Measurements from ENCODE around the gene MYL5.

Gene MYL5

DNA sequence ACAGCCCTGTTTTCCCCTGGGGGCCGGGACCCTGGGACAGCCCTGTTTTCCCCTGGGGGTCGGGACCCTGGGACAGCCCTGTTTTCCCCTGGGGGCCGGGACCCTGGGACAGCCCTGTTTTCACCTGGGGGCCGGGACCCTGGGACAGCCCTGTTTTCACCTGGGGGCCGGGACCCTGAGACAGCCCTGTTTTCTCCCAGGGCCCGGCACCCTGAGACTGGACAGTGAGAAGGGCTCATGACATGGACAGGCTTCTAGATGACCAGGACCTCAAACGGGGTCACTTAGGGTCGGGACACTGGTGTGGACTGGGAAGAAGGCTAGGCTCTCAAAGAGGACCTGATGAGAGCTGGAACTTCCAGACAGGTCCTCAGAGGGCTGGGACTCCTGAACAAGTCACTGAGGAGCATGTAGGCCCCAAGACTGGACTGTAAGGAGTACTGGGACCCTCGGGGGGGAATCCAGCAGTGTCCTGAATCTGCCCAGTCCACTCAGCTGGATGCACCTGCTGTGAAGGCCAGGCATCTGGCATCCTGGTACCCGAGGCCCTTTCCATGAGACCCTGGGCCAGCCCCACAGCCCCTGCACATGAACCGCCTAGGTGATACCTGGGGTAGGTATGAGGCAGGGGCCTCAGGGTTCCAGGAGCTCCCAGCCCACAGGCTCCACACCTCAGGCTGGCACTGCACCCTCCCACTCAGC, 33.7 kb downstream of the MYL5 start:
- DNase-seq (ENCODE audit: low read depth), result no peak

DNA sequence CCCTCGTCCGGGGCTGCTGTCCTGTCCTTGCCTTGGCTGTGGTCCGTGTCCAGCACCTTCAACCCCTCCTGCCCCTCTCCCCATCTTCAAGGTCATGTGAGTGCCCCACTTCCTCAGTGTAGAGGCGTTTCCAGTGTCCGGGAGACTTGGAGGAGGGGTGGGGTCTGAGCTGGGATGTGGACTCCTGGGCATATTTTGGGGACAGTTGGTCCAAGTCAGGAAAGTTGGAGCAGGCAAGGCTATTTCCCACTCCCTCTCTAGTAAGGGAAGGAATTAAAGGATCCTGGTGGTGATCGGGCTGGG, 34.2 kb downstream of the MYL5 start:
- no peak for DNase-seq (ENCODE audit: low read depth)

- DNase-seq (ENCODE audit: low read depth), result no peak
Measured at GRCh38 chr4:709348-709747, 35.0 kb downstream of the MYL5 start.

DNA sequence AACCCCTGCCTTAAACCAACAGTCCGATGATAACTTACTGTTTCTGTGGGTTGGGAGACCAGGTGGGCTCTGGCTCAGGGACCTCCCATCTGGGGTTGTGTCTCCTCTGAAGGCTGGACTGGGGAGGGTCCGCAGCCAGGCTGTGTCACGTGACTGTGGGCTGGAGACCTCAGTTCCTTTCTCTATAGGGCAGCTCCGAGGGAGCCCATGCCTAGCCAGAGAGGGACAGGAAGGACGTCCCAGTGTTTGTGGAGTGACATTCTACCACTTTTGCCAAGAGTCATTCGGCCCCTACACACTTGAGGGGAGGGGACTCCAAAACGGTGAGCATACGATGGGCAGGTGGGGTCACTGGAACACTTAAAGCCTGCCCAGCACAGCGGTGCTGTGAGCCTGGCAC, 35.8 kb downstream of the MYL5 start:
- DNase-seq (ENCODE audit: low read depth), result no peak

GRCh38 chr4:710916-711315, 36.6 kb downstream of the MYL5 start:
- DNase-seq (ENCODE audit: low read depth), result no peak

DNA sequence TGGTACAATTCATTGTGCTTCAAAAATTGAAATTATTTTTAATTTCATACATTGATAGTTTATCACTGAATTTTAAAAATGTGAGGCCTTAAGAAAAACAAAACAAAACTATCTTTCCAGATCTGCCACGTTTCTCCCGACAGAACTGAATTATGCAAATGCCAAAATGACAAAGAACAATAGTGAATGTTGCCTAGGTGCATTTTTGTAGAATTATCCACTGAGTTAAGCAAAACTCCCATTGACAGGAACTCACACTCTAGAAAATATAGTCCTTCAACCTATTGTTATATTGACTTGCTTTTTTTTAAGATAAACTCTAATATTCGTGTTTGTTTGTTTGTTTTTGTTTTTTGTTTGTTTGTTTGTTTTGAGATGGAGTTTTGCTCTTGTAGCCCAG, 37.8 kb downstream of the MYL5 start:
- no peak for DNase-seq (ENCODE audit: low read depth)

- no peak for DNase-seq (ENCODE audit: low read depth)
Measured at GRCh38 chr4:712916-713632, 38.7 kb downstream of the MYL5 start.

DNA sequence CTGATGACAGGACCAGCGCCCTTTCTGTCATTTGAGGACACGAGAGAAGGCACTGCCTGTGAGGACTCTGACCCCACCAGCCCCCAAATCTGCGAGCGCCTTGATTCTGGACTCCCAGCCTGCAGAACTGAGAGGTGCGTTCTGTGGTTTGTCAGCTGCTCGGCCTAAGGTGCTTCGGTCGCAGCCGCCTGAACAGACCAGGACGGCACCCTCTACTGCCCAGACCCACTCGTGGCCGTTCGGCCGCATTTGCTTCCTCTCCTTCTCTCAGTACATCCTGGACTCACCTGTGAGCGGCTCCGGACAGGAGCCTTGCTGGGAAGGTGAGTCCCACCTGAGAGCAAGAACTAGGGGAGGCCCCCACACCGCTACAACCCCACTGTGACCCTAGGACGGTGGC, 39.7 kb downstream of the MYL5 start:
- no peak for DNase-seq (ENCODE audit: low read depth)

DNA sequence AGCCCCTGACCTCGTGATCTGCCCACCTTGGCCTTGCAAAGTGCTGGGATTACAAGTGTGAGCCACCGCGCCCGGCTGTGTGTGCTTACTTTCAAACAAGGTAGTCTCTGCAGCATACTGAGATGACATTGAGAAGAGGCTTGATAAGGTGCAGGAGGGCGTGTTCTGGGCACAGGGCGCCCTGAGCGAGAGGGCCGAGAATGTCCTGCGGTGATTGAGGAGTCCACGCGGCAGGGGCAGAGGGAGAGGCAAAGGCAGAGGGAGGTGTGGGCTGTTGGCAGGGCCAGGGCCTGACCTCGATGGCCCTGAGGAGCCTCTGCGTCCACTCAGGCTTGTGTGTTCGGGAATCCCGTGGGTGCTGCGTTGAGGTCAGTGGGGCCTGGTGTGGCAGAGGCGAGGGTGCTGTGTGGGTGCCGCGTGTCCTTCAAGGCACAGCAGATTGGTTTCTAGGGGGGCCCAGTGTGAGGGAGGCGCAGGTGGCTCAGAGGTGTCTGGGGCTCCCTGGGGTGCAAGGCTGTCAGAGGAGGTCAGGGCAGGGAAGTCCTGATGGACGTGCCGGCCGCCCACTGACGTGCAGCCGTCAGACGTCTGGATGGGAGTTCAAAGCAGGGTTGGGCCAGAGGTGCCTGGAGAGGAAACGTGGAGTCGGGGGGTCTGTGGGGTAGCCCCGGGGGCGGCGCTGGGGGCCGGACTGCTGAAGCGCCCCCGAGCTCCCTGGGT, 43.4 kb downstream of the MYL5 start:
- DNase-seq (ENCODE audit: low read depth), result no peak

GRCh38 chr4:718460-718859, 44.1 kb downstream of the MYL5 start:
- no peak for DNase-seq (ENCODE audit: low read depth)

GRCh38 chr4:720111-720860, 45.9 kb downstream of the MYL5 start:
- DNase-seq (ENCODE audit: low read depth), result no peak

DNA sequence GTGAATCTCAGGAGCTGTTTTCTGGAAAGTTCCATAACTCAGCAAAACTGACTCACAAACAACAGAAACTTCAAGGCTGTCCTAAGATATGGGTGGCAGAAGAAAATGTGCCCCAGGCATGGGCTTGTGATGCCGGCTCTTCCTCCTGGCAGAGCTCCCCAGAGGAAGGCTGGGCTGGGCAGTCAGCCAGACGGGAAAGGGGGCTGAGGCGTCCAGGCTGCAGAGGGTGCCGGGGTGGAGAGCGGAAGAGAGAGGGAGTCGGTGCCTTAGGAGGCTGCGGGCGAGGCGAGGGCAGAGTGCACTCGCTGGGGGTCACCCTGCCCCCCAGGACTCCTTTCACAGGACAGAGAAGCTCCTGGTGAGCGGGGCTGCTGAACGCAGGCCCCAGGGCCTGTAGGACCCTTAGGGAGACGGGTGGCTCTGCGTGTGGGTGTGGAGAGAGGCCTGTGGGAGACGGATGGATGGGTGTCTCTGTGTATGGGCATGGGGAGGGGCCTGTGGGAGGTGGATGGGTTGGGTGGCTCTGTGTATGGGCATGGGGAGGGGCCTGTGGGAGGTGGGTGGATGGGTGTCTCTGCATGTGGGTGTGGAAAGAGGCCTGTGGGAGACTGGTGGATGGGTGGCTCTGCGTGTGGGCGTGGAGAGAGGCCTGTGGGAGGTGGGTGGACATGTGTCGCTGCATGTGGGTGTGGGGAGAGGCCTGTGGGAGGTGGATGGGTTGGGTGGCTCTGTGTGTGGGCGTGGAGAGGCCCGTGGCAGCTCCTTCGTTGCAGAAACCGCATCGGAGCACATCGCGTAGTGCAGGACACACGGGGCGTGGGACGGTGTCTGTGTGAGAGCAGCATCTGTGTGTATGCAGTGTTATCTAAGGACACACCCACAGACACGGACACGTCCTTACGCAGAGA, 47.2 kb downstream of the MYL5 start:
- no peak for DNase-seq (ENCODE audit: low read depth)

DNA sequence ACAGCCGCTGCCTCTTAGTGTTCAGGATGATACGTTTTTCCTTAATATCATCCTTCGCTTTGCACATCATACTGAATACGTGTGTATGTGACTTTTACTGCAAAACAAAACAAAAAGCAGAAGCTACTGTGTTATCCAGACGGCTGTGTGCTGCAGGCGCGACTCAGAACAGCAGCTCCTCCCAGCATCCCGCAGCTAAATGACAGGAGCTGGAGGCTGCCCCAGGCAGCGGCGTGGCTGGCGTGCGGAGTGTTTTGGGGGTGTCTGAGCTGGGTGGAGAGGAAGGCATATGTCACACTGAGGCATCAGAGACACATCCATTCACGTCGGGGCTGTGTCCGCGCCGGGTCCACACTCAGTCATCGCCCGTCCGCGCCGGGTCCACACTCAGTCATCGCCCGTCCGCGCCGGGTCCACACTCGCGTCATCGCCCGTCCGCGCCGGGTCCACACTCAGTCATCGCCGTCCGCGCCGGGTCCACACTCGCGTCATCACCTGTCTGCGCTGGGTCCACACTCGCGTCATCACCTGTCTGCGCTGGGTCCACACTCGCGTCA, 47.9 kb downstream of the MYL5 start:
- no peak for DNase-seq (ENCODE audit: low read depth)

- DNase-seq (ENCODE audit: low read depth), result no peak
Measured at GRCh38 chr4:722851-723360, 48.6 kb downstream of the MYL5 start.

DNA sequence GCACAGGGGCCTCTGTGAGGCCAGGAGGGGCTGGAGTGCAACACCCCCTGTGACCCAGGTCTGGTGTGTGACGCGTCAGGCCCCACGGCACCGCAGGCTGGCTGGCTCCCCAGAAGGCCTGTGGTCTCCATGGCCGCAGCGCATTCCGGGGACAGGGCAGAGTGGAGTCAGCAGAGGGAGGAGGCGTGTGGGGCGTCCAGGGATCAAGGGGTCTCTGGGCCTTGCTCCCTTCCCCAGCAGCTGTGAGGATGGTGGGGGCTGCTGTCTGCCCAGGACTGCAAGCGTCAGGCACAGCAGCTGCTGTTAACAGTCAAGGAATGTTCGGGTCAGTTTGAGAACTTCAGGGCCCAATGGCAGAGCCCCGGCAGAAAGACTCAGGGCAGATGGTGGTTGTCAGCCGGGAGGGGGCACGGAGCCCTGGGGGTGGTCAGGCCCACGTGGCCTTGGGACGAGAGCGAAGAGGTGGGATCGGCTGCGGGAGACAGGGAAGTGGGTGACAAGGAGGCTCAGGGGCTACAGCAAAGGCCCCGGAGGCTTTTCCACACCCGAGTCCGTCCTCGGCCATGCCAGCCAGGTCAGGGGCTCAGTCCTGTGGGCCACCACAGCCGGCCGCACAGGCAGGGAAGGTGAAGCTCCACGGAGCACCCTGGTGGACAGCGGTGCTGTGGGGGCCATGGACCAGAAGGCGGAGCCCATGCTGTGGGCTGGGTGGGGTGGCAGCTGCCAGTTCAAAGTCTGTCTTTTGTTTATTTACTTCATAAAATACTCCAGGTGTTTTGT, 49.6 kb downstream of the MYL5 start:
- DNase-seq (ENCODE audit: low read depth), result no peak

- no peak for DNase-seq (ENCODE audit: low read depth)
Measured at GRCh38 chr4:725391-726234, 51.3 kb downstream of the MYL5 start.

DNA sequence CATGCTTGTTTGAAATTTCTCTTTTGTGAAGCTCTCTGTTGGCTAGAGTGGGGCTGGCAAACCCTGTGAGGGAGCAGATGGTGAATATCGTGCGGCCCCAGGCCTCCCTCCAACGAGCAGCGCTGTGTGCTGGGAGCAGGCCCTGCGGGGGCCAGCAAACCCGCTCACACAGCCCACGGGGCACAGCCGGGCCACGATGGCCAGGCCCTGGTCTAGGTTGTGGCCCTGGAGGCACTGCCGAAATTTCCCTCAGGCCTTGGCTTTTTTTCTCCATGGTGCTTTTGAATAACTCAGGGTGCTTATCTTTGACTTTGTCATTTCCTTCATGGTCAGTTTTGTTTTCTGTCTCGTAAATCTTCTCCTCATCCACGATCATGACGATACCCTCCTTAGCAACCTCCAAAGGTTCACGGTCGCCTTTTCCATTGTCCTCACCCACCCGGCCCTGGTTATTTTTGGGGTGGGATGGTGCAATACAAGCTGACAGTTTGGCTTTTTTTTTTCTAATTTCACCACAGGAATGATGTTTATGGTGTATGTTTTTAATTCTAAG, 52.0 kb downstream of the MYL5 start:
- DNase-seq (ENCODE audit: low read depth), result peak; percentile 73

DNA sequence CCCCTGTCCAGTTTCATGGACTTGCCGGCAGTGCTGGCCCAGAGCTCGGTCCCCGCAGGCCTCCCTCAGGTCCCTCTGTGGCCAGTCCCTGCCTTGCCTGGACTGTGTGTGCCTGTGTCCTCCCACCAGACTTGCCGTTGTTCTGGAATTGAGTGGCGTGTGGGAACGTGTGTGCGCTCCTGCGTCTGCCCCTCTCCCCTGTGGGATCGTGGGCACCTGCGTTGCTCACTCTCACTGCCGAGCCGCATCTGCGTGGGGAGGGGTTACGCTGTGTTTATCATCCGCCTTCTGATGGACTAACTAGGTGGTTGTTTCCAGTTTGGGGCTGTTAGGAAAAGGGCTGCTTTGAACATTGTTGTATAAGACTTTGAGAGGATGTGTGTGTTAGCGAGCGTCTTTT, 52.5 kb downstream of the MYL5 start:
- DNase-seq (ENCODE audit: low read depth), result no peak

DNA sequence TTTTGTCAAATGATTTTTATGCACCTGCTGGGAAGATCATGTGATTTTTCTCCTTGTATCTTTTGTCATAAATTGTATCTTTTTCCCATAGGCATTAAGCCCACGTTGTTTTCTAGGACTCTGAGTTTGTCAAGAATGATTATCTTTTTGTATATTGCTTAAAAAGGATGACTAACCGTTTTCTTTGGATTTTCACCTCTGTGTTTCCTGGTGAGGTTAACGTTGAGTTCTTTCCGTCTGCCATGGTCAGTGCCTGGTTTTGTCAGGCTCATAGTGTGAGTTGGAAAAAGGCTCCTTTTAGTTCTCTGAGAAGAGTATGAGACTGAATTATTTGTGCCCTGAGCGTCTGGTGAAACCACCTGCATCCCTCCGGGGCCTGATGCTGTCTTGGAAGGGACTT, 53.2 kb downstream of the MYL5 start:
- DNase-seq (ENCODE audit: low read depth), result no peak
